ENCODE measurements around the gene DLGAP5. TPM values are rescaled to one million over a fixed set of nuclear protein-coding genes. Genes with fewer than 3 reads are reported as not detected.

The DLGAP5 gene
- total RNA-seq, 4 donors from 2014 or later = 0.82 to 11.5 (median 1.3) TPM

DNA sequence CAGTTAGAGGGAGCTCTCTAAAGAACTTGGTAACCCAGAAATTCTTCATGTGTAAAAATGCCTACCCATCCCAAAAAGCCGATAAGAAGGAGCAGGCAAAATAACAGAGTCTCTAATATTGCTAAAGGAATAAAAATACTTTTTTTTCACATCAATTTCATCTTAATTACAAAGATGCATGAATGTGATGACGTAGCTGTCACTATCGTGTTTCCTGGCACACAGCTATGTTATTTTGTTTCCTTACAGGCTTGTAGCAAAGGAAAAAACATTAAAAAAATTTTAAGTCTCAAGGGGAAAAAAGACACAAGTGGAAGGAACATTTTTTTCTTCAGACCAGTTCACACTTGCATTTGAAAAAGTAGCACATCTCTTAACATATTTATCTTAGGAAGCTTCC, 72.6 kb downstream of the DLGAP5 start:
- in situ Hi-C loops (cut with MboI; ENCODE audit: low pct_ligation_motif_present in 1 of 4, low pct_unique_long_range_greater_than_20kb in 1 of 4, low sequenced_read_pairs in 3 of 4) = no loop called here
- no peak for DNase-seq
- peak overlapping the region; percentile 81 to 93 (median 83) for H3K27ac ChIP-seq
- intact Hi-C loops (cut with DNase I; ENCODE audit: low total_unique reads) = no loop called here
- H3K4me1 ChIP-seq = peaks cover 17 to 89% (median 50%) of the 10 kb centered on the region in 4 donors
- no peak overlapping the region for H3K4me3 ChIP-seq
- no peaks in the 10 kb centered on the region for H3K9me3 ChIP-seq
- TF ChIP-seq EP300 (IDR thresholded peaks at IDR 0.05; ENCODE audit: low read depth) = no peak
- no peak for TF ChIP-seq POLR2A (IDR thresholded peaks at IDR 0.05)
- TF ChIP-seq, protein P1, sequence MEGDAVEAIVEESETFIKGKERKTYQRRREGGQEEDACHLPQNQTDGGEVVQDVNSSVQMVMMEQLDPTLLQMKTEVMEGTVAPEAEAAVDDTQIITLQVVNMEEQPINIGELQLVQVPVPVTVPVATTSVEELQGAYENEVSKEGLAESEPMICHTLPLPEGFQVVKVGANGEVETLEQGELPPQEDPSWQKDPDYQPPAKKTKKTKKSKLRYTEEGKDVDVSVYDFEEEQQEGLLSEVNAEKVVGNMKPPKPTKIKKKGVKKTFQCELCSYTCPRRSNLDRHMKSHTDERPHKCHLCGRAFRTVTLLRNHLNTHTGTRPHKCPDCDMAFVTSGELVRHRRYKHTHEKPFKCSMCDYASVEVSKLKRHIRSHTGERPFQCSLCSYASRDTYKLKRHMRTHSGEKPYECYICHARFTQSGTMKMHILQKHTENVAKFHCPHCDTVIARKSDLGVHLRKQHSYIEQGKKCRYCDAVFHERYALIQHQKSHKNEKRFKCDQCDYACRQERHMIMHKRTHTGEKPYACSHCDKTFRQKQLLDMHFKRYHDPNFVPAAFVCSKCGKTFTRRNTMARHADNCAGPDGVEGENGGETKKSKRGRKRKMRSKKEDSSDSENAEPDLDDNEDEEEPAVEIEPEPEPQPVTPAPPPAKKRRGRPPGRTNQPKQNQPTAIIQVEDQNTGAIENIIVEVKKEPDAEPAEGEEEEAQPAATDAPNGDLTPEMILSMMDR (IDR thresholded peaks at IDR 0.05) = no peak
- no peak for TF ChIP-seq POLR2AphosphoS5 (IDR thresholded peaks at IDR 0.05)
- H3K27me3 ChIP-seq = no peaks in the 10 kb centered on the region
- WGBS, 2 donors (ENCODE audit: low coverage in 1 of 2) = 49 to 68% methylated on average over 3 of the region's 3 CpGs
- H3K36me3 ChIP-seq = no peaks in the 10 kb centered on the region

DNA sequence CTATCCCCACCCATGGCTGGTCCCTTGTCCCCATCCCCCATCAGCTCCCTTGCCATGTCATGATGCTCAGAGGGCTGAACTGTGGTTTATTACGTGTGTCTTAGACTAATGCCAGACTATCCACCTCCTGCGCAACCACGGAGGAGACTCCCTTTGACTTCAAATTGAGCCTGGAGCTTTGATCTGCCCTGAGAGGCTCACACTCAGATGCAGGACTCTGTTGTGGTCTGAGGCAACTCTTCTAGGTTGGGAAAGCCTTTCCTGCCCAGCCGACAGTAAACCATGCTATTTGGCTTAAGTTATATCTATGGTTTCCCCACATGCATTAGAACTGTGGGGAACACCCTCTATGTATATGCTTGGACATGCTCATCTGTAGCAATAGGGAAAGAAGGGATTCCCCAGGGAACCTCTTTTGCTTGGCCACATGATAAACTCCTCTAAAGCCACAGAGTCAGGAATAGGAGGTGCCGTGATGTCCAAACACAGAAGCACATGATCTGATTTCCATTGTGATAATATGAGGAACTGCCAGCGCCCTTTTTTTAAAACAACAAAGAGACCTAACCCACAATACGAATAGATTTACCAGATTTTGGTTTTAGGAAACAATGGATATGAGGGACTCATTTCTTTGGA, 73.5 kb downstream of the DLGAP5 start:
- no peak for DNase-seq
- no peak overlapping the region for H3K4me3 ChIP-seq
- H3K9me3 ChIP-seq = no peaks in the 10 kb centered on the region
- no peaks in the 10 kb centered on the region for H3K36me3 ChIP-seq
- TF ChIP-seq, protein P1 (IDR thresholded peaks at IDR 0.05) = no peak
- no peak for TF ChIP-seq POLR2AphosphoS5 (IDR thresholded peaks at IDR 0.05)
- no peak for TF ChIP-seq POLR2A (IDR thresholded peaks at IDR 0.05)
- no peak for TF ChIP-seq EP300 (IDR thresholded peaks at IDR 0.05; ENCODE audit: low read depth)
- H3K4me1 ChIP-seq = peaks cover 12 to 81% (median 42%) of the 10 kb centered on the region in 4 donors
- intact Hi-C loops (cut with DNase I; ENCODE audit: low total_unique reads) (no loop called here), in situ Hi-C loops (cut with MboI; ENCODE audit: low pct_ligation_motif_present in 1 of 4, low pct_unique_long_range_greater_than_20kb in 1 of 4, low sequenced_read_pairs in 3 of 4) (no loop called here)
- H3K27ac ChIP-seq = peak overlapping the region; percentile 81 to 93 (median 83)
- no peaks in the 10 kb centered on the region for H3K27me3 ChIP-seq
- 78 to 87% methylated on average over 3 to 7 of the region's 7 CpGs for WGBS, 2 donors (ENCODE audit: low coverage in 1 of 2)

DNA sequence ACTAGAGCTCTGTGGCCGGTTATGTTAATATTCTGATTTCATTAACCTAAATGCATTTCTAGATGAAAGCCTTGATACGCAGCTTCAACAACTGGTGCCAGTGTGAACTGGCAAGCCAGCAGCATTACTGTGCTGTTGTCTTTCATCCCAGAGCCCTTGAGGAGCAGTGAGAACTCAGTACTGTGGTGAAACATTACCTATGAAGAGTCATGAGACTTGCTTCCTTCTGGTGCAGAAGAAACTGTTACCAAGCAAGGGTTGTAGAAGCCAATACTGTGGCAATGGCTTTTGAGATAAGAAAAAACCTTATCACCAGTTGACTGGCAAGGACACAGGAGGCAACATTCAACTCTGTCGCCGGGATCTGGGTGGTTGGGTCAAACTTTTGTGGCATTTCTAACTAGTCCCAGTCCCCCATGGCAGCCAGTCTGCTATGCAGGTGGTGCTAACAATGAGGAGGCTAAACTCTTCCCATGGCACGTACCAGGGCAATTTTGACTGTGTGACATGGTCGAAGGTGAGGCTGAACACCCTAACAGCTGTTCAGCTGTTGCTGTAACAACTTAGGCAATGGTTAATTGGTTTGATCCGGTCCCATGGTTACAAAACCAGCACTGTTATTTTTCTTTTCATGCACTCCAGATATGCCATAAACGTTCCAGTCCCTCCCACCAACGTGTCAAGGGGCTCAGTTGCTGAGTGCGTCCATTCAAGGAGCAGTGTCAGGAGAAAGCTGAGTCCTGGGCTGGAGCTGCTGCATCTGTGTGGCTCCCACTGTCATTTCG, 74.9 kb downstream of the DLGAP5 start:
- no peak overlapping the region for H3K4me3 ChIP-seq
- peak overlapping the region; percentile 81 to 85 (median 82) for H3K27ac ChIP-seq
- no peaks in the 10 kb centered on the region for H3K9me3 ChIP-seq
- in situ Hi-C loops (cut with MboI; ENCODE audit: low pct_ligation_motif_present in 1 of 4, low pct_unique_long_range_greater_than_20kb in 1 of 4, low sequenced_read_pairs in 3 of 4) (no loop called here), intact Hi-C loops (cut with DNase I; ENCODE audit: low total_unique reads) (no loop called here)
- 52 to 62% methylated on average over 3 to 11 of the region's 11 CpGs for WGBS, 2 donors (ENCODE audit: low coverage in 1 of 2)
- peaks cover 12 to 67% (median 34%) of the 10 kb centered on the region in 4 donors for H3K4me1 ChIP-seq
- peak; percentile 63 for DNase-seq
- H3K36me3 ChIP-seq = no peaks in the 10 kb centered on the region
- TF ChIP-seq POLR2A (IDR thresholded peaks at IDR 0.05) (peak; percentile 74), POLR2AphosphoS5 (IDR thresholded peaks at IDR 0.05) (peak; percentile 30 to 84 (median 69))
- TF ChIP-seq, protein P1 (IDR thresholded peaks at IDR 0.05) = no peak
- no peaks in the 10 kb centered on the region for H3K27me3 ChIP-seq

DNA sequence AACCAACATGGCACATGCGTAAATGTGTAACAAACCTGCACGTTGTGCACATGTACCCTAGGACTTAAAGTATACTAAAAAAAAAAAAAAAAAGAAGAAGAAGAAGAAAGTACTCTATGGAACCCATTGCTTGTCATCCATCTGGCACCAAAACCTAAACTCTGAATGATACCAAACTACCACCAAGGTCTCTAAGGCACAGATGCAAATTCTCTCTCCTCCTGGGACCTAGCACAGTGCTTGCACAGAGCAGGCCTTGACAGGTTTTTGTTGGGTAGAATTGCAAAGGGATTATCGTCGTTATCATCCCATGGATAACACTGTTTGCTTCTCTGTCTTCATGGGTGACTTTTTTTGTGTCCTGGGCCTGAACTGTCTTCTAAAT, 75.5 kb downstream of the DLGAP5 start:
- TF ChIP-seq POLR2A (IDR thresholded peaks at IDR 0.05) = no peak
- no peak for TF ChIP-seq EP300 (IDR thresholded peaks at IDR 0.05; ENCODE audit: low read depth)
- TF ChIP-seq, protein P1 (IDR thresholded peaks at IDR 0.05) = no peak
- no peak for TF ChIP-seq POLR2AphosphoS5 (IDR thresholded peaks at IDR 0.05)
- no peak for DNase-seq
- in situ Hi-C loops (cut with MboI; ENCODE audit: low pct_ligation_motif_present in 1 of 4, low pct_unique_long_range_greater_than_20kb in 1 of 4, low sequenced_read_pairs in 3 of 4) (no loop called here), intact Hi-C loops (cut with DNase I; ENCODE audit: low total_unique reads) (no loop called here)
- H3K4me3 ChIP-seq = no peak overlapping the region
- no peaks in the 10 kb centered on the region for H3K36me3 ChIP-seq
- H3K9me3 ChIP-seq = no peaks in the 10 kb centered on the region
- 60 to 61% methylated on average over 1 to 4 of the region's 4 CpGs for WGBS, 2 donors (ENCODE audit: low coverage in 1 of 2)
- H3K27ac ChIP-seq = peak overlapping the region; percentile 81 to 85 (median 82)
- H3K4me1 ChIP-seq = peaks cover 11 to 67% (median 31%) of the 10 kb centered on the region in 4 donors
- no peaks in the 10 kb centered on the region for H3K27me3 ChIP-seq
